ENCODE results near the gene RPS6KA1.

Gene RPS6KA1

GRCh38 chr1:26530895-26531598, 1.5 kb downstream of the RPS6KA1 start:
- in situ Hi-C loops (cut with HindIII; ENCODE audit: low sequenced_read_pairs): no loop called here

GRCh38 chr1:26531651-26532131, 2.1 kb downstream of the RPS6KA1 start:
- in situ Hi-C loops (cut with HindIII; ENCODE audit: low sequenced_read_pairs): no loop called here

- in situ Hi-C loops (cut with HindIII; ENCODE audit: low sequenced_read_pairs): no loop called here
Observed at GRCh38 chr1:26533951-26534509, 4.5 kb downstream of the RPS6KA1 start.

- in situ Hi-C loops (cut with HindIII; ENCODE audit: low sequenced_read_pairs): loop anchor here (5.0 kb wide), 1 partner anchor 57 kb away; no protein-coding TSS in a partner anchor
Observed at GRCh38 chr1:26535201-26535600, 5.6 kb downstream of the RPS6KA1 start.

- in situ Hi-C loops (cut with HindIII; ENCODE audit: low sequenced_read_pairs): loop anchor here (5.0 kb wide), 1 partner anchor 56 kb away; no protein-coding TSS in a partner anchor
Observed at GRCh38 chr1:26536081-26536480, 6.5 kb downstream of the RPS6KA1 start.

GRCh38 chr1:26536521-26536920, 7.0 kb downstream of the RPS6KA1 start:
- in situ Hi-C loops (cut with HindIII; ENCODE audit: low sequenced_read_pairs): loop anchor here (5.0 kb wide), 1 partner anchor 56 kb away; no protein-coding TSS in a partner anchor

- in situ Hi-C loops (cut with HindIII; ENCODE audit: low sequenced_read_pairs): loop anchor here (5.0 kb wide), 1 partner anchor 54 kb away; no protein-coding TSS in a partner anchor
Observed at GRCh38 chr1:26537951-26538352, 8.4 kb downstream of the RPS6KA1 start.

GRCh38 chr1:26538480-26539412, 9.2 kb downstream of the RPS6KA1 start:
- in situ Hi-C loops (cut with HindIII; ENCODE audit: low sequenced_read_pairs): loop anchor here (5.0 kb wide), 1 partner anchor 54 kb away; no protein-coding TSS in a partner anchor

GRCh38 chr1:26539722-26540121, 10.2 kb downstream of the RPS6KA1 start:
- in situ Hi-C loops (cut with HindIII; ENCODE audit: low sequenced_read_pairs): loop anchor here (5.0 kb wide), 1 partner anchor 53 kb away; no protein-coding TSS in a partner anchor

- in situ Hi-C loops (cut with HindIII; ENCODE audit: low sequenced_read_pairs): no loop called here
Observed at GRCh38 chr1:26540351-26540750, 10.8 kb downstream of the RPS6KA1 start.

GRCh38 chr1:26541431-26541815, 11.9 kb downstream of the RPS6KA1 start:
- in situ Hi-C loops (cut with HindIII; ENCODE audit: low sequenced_read_pairs): no loop called here

- in situ Hi-C loops (cut with HindIII; ENCODE audit: low sequenced_read_pairs): no loop called here
Observed at GRCh38 chr1:26541816-26542711, 12.5 kb downstream of the RPS6KA1 start.

- in situ Hi-C loops (cut with HindIII; ENCODE audit: low sequenced_read_pairs): no loop called here
Observed at GRCh38 chr1:26542771-26543451, 13.3 kb downstream of the RPS6KA1 start.

GRCh38 chr1:26543462-26543861, 13.9 kb downstream of the RPS6KA1 start:
- in situ Hi-C loops (cut with HindIII; ENCODE audit: low sequenced_read_pairs): no loop called here

- in situ Hi-C loops (cut with HindIII; ENCODE audit: low sequenced_read_pairs): no loop called here
Observed at GRCh38 chr1:26544126-26544525, 14.6 kb downstream of the RPS6KA1 start.

- in situ Hi-C loops (cut with HindIII; ENCODE audit: low sequenced_read_pairs): no loop called here
Observed at GRCh38 chr1:26545969-26546323, 16.4 kb downstream of the RPS6KA1 start.

GRCh38 chr1:26546375-26546774, 16.8 kb downstream of the RPS6KA1 start:
- in situ Hi-C loops (cut with HindIII; ENCODE audit: low sequenced_read_pairs): no loop called here

- in situ Hi-C loops (cut with HindIII; ENCODE audit: low sequenced_read_pairs): no loop called here
Observed at GRCh38 chr1:26546819-26547218, 17.3 kb downstream of the RPS6KA1 start.

- in situ Hi-C loops (cut with HindIII; ENCODE audit: low sequenced_read_pairs): no loop called here
Observed at GRCh38 chr1:26548841-26549240, 19.3 kb downstream of the RPS6KA1 start.

GRCh38 chr1:26550946-26551345, 21.4 kb downstream of the RPS6KA1 start:
- in situ Hi-C loops (cut with HindIII; ENCODE audit: low sequenced_read_pairs): no loop called here

Measured in endothelial cell of hepatic sinusoid (primary cell).